IMR-90 (cell line): ENCODE results near the gene POTEJ. TPM values are rescaled to one million over a fixed set of nuclear protein-coding genes. Genes with fewer than 3 reads are reported as not detected.
"Not testable (repeated sequence)": the region's sequence is repeated elsewhere in the genome, so short reads cannot be mapped to it uniquely, and the experiment has no call there.

Source experiments
- ATAC-seq: fragments of 200-7000 bp; cut with Tn5 transposase; 2 replicates; pipeline ENCODE4 v1.9.1; 2020; ENCODE audit warnings: low read depth, mild to moderate bottlenecking, moderate library complexity
- BruUV-seq: library from RNA; stranded (reverse); fragments of 400-500 nt; replicated peaks from 2 replicates; lab custom pipeline; 2021; lab: Mats Ljungman, UMichigan
- CTCF ChIA-PET: fragments of 300-600 bp; formaldehyde crosslinking; extraction: SDS; loops from one replicate; lab custom pipeline; 2021; ENCODE audit warnings: antibody characterized with exemption; lab: Yijun Ruan, JAX
- POLR2A ChIA-PET: fragments of 300-600 bp; sonication (Branson Sonifier 250); formaldehyde crosslinking; loops from one replicate; lab custom pipeline; 2022; ENCODE audit warnings: antibody characterized with exemption; ENCODE audit not compliant: unreplicated experiment; lab: Charles Lee
- DNase-seq: peaks from one replicate; pipeline ENCODE4 v3.0.0; 2013
- H2AFZ ChIP-seq: replicated peaks from 2 replicates; pipeline ENCODE3; 2013; ENCODE audit warnings: low read length, mild to moderate bottlenecking; ENCODE audit not compliant: poor library complexity
- H2AK5ac ChIP-seq: 2 replicates; pipeline ENCODE4 v1.6.1; 2013; ENCODE audit warnings: low read depth, low read length, inconsistent platforms
- H2AK9ac ChIP-seq: replicated peaks from 2 replicates; pipeline ENCODE3; 2013; ENCODE audit warnings: mild to moderate bottlenecking, low read depth, low read length, moderate library complexity; ENCODE audit not compliant: poor library complexity
- H2BK120ac ChIP-seq: 2 replicates; pipeline ENCODE4 v1.6.1; 2013; ENCODE audit warnings: low read depth, low read length, inconsistent platforms
- H2BK15ac ChIP-seq: 3 replicates; pipeline ENCODE4 v1.6.1; 2013; ENCODE audit warnings: low read depth, low read length, inconsistent platforms
- H2BK20ac ChIP-seq: 2 replicates; pipeline ENCODE4 v1.6.1; 2013; ENCODE audit warnings: low read depth, mild to moderate bottlenecking, inconsistent platforms, low read length, moderate library complexity
- H2BK5ac ChIP-seq: 2 replicates; pipeline ENCODE4 v1.6.1; 2013; ENCODE audit warnings: mild to moderate bottlenecking, low read depth, low read length, inconsistent platforms; ENCODE audit not compliant: poor library complexity, severe bottlenecking
- H3K14ac ChIP-seq: replicated peaks from 2 replicates; pipeline ENCODE4 v1.6.1; 2013; ENCODE audit warnings: low read depth, low read length, inconsistent platforms
- H3K18ac ChIP-seq: 2 replicates; pipeline ENCODE4 v1.6.1; 2013; ENCODE audit warnings: low read depth, low read length, control low read depth
- H3K23ac ChIP-seq: 2 replicates; pipeline ENCODE4 v1.6.1; 2013; ENCODE audit warnings: low read depth, low read length, inconsistent platforms
- H3K27ac ChIP-seq: 2 replicates; pipeline ENCODE4 v1.5.1; 2013; ENCODE audit warnings: mild to moderate bottlenecking, control low read depth, low read length; ENCODE audit not compliant: insufficient read depth
- H3K27me3 ChIP-seq: 2 replicates; pipeline ENCODE4 v1.6.1; 2013; ENCODE audit warnings: low read length; ENCODE audit not compliant: control insufficient read depth, insufficient read depth
- H3K36me3 ChIP-seq: 2 replicates; pipeline ENCODE4 v1.6.1; 2013; ENCODE audit warnings: low read length, mixed read lengths; ENCODE audit not compliant: control insufficient read depth, insufficient read depth
- H3K4ac ChIP-seq: 2 replicates; pipeline ENCODE4 v1.6.1; 2013; ENCODE audit warnings: low read depth, low read length, inconsistent platforms
- H3K4me1 ChIP-seq: 2 replicates; pipeline ENCODE4 v1.6.1; 2013; ENCODE audit warnings: low read length, mixed read lengths; ENCODE audit not compliant: control insufficient read depth, insufficient read depth
- H3K4me2 ChIP-seq: 2 replicates; pipeline ENCODE4 v1.6.1; 2013; ENCODE audit warnings: low read depth, mild to moderate bottlenecking, control low read depth, low read length, moderate library complexity
- H3K4me3 ChIP-seq: 2 replicates; pipeline ENCODE4 v1.5.1; 2013; ENCODE audit warnings: low read depth, mild to moderate bottlenecking, control low read depth, low read length, moderate library complexity; ENCODE audit not compliant: insufficient read depth
- H3K56ac ChIP-seq: 2 replicates; pipeline ENCODE4 v1.6.1; 2013; ENCODE audit warnings: low read length, inconsistent platforms; ENCODE audit not compliant: insufficient read depth; ENCODE audit errors: extremely low read depth
- H3K79me1 ChIP-seq, 2 experiments: 2 replicates each; pipeline ENCODE4 v1.6.1; 2013; ENCODE audit warnings: low read length in 2 of 2, inconsistent platforms in 1 of 2, low read depth in 1 of 2
- H3K9ac ChIP-seq: 2 replicates; pipeline ENCODE4 v1.6.1; 2013; ENCODE audit warnings: low read depth, low read length, control low read depth
- H3K9me1 ChIP-seq: 2 replicates; pipeline ENCODE4 v1.6.1; 2013; ENCODE audit warnings: low read length, inconsistent platforms; ENCODE audit not compliant: insufficient read depth
- H3K9me3 ChIP-seq: 2 replicates; pipeline ENCODE4 v1.6.1; 2013; ENCODE audit warnings: low read length; ENCODE audit not compliant: control insufficient read depth, insufficient read depth
- H4K20me1 ChIP-seq: 2 replicates; pipeline ENCODE4 v1.6.1; 2013; ENCODE audit warnings: low read length, inconsistent platforms; ENCODE audit not compliant: insufficient read depth
- H4K5ac ChIP-seq: 2 replicates; pipeline ENCODE4 v1.6.1; 2013; ENCODE audit warnings: mild to moderate bottlenecking, low read depth, low read length, control low read depth
- H4K8ac ChIP-seq, 2 experiments: 2 replicates each; pipeline ENCODE4 v1.6.1; 2013; ENCODE audit warnings: low read depth in 2 of 2, low read length in 2 of 2, control low read depth in 1 of 2, inconsistent platforms in 1 of 2
- H4K91ac ChIP-seq: 2 replicates; pipeline ENCODE4 v1.6.1; 2013; ENCODE audit warnings: low read depth, low read length, inconsistent platforms; ENCODE audit not compliant: insufficient read depth
- WGBS, 2 experiments: methylation state at CpG; one replicate each; pipeline versions ENCODE4 v1.1.5 to v1.1.7; 2013; ENCODE audit warnings: missing lambda C conversion rate in 2 of 2; ENCODE audit not compliant: insufficient read length in 1 of 2; ENCODE audit errors: extremely low coverage in 2 of 2; 5-methylcytosine and 5-hydroxymethylcytosine counted together
- dilution Hi-C: fragments of 300-500 bp; cut with HindIII; formaldehyde crosslinking; loops from one replicate; pipeline ENCODE4 v1.14.3; 2018; ENCODE audit warnings: low sequenced_read_pairs; ENCODE audit not compliant: unreplicated experiment
- in situ Hi-C: fragments of 300-500 bp; cut with MboI; formaldehyde crosslinking; loops from 3 replicates; pipeline ENCODE4 v1.14.3; 2019; ENCODE audit warnings: low sequenced_read_pairs, inconsistent platforms, mixed read lengths
- intact Hi-C: fragments of 100-400 bp; cut with micrococcal nuclease; formaldehyde crosslinking; loops from 2 replicates; pipeline ENCODE4 v1.10.0; 2022
- polyA plus RNA-seq, 3 experiments: library from polyadenylated mRNA; depleted of rRNA; stranded (reverse); fragments of >200 nt; gene quantifications; 2 replicates each; pipeline ENCODE4 v1.2.3, GENCODE V29; 2012; ENCODE audit warnings: low replicate concordance in 1 of 3
- total RNA-seq: library from RNA; depleted of rRNA; stranded (reverse); fragments of >200 nt; gene quantifications from 2 replicates; pipeline ENCODE4 v1.2.3, GENCODE V29; 2012

Gene POTEJ
- total and polyA plus RNA-seq, 2 of the 4 experiments (the other 2 are of a cell fraction): not detected

GRCh38 chr2:130599926-130600325, 11.3 kb upstream of the POTEJ start:
- H3K23ac ChIP-seq, intact Hi-C loops, H3K4me2 ChIP-seq, H3K18ac ChIP-seq, H3K9ac ChIP-seq, H3K27me3 ChIP-seq, ATAC-seq, H4K5ac ChIP-seq, H2BK15ac ChIP-seq, DNase-seq, H3K56ac ChIP-seq, CTCF ChIA-PET, H2BK20ac ChIP-seq, H4K8ac ChIP-seq, H3K4me3 ChIP-seq, H3K27ac ChIP-seq, in situ Hi-C loops, H2AK5ac ChIP-seq, H3K9me3 ChIP-seq, H4K91ac ChIP-seq, H2AK9ac ChIP-seq, H3K14ac ChIP-seq, H2BK120ac ChIP-seq, dilution Hi-C loops, H3K4ac ChIP-seq, H3K79me1 ChIP-seq, BruUV-seq, H3K9me1 ChIP-seq, H3K4me1 ChIP-seq, POLR2A ChIA-PET, H2BK5ac ChIP-seq, H2AFZ ChIP-seq, H4K20me1 ChIP-seq, H3K36me3 ChIP-seq: not testable (repeated sequence)
- no CpG with 5 or more reads among the region's 9 CpGs for WGBS, 2 experiments

GRCh38 chr2:130601648-130602302, 9.5 kb upstream of the POTEJ start:
- WGBS, 2 experiments: no CpG with 5 or more reads among the region's 15 CpGs
- intact Hi-C loops: not testable (repeated sequence)

More at GRCh38 chr2:130601648-130602302, 9.5 kb upstream of the POTEJ start:
- H3K9ac ChIP-seq, H3K4me1 ChIP-seq, POLR2A ChIA-PET, H3K27me3 ChIP-seq, H4K91ac ChIP-seq, H3K36me3 ChIP-seq, DNase-seq, H2AFZ ChIP-seq, H2BK20ac ChIP-seq, H3K4me3 ChIP-seq, H3K4me2 ChIP-seq, H3K14ac ChIP-seq, ATAC-seq, in situ Hi-C loops, H3K18ac ChIP-seq, H2AK5ac ChIP-seq, CTCF ChIA-PET, H3K4ac ChIP-seq, H2AK9ac ChIP-seq, H2BK120ac ChIP-seq, H3K56ac ChIP-seq, H3K9me1 ChIP-seq, H2BK15ac ChIP-seq, H3K9me3 ChIP-seq, dilution Hi-C loops, H3K79me1 ChIP-seq, H3K27ac ChIP-seq, H4K20me1 ChIP-seq, H2BK5ac ChIP-seq, BruUV-seq, H4K5ac ChIP-seq, H3K23ac ChIP-seq, H4K8ac ChIP-seq: not testable (repeated sequence)
